Psoas muscle (tissue), 8 donors: Measurements from ENCODE around the gene PSAPL1. TPM values are rescaled to one million over a fixed set of nuclear protein-coding genes. Genes with fewer than 3 reads are reported as not detected.

ENCODE experiments used
- ATAC-seq, 4 donors: fragments of 200-7000 bp; cut with Tn5 transposase; one replicate each; pipeline ENCODE4 v1.9.1; 2020; ENCODE audit warnings: moderate library complexity in 3 of 4, mild to moderate bottlenecking in 2 of 4
- DNase-seq, 2 donors: peaks; one replicate each; pipeline ENCODE4 v3.0.0-alpha.2; 2020
- H3K27ac ChIP-seq: fragments of 200-600 bp; one replicate; pipeline ENCODE4 v1.8.0; 2022
- H3K27me3 ChIP-seq, 3 donors: fragments of 200-600 bp in 1 of 3; one replicate each; pipeline versions ENCODE4 v1.6.1 to v1.8.0; 2013 to 2022; ENCODE audit warnings: low read length in 2 of 3, mild to moderate bottlenecking in 2 of 3, moderate library complexity in 1 of 3; ENCODE audit not compliant: insufficient read depth in 3 of 3
- H3K36me3 ChIP-seq, 2 donors: fragments of 200-600 bp in 1 of 2; one replicate each; pipeline versions ENCODE4 v1.6.1 to v1.8.0; 2013 to 2022; ENCODE audit warnings: low read depth in 1 of 2, mild to moderate bottlenecking in 1 of 2, moderate library complexity in 1 of 2; ENCODE audit not compliant: insufficient read depth in 1 of 2
- H3K4me1 ChIP-seq: fragments of 200-600 bp; one replicate; pipeline ENCODE4 v1.8.0; 2022
- H3K4me3 ChIP-seq: fragments of 200-600 bp; one replicate; pipeline ENCODE4 v1.8.0; 2022; ENCODE audit warnings: mild to moderate bottlenecking
- H3K9me3 ChIP-seq: fragments of 200-600 bp; one replicate; pipeline ENCODE4 v1.8.0; 2022
- WGBS, 3 donors: extraction: QIAGEN DNeasy Blood & Tissue Kit; methylation state at CpG; one replicate each; pipeline versions ENCODE4 v1.1.6 to v1.1.7; 2013; 5-methylcytosine and 5-hydroxymethylcytosine counted together
- intact Hi-C, 2 donors: fragments of 100-400 bp; cut with DNase I; formaldehyde crosslinking; loops; one replicate each; pipeline versions ENCODE4 v1.11.0 to v1.14.2; 2022
- polyA plus RNA-seq, 3 donors: library from polyadenylated mRNA; stranded (reverse); fragments of 200-250 nt; gene quantifications; one replicate each; pipeline ENCODE4 v1.2.3, GENCODE V29; 2013
- total RNA-seq, 4 donors: library from RNA; stranded (reverse); fragmentation: NEBNext Ultra II Directional in 2 of 4; extraction: Animal tissue kit (Norgen Biotek cat#: 25700) in 2 of 4; gene quantifications; one replicate each; pipeline versions ENCODE4 v1.2.1 to v1.2.4, GENCODE V29; 2021 to 2023
- TF ChIP-seq, protein P1 (sequence below): fragments of 200-600 bp; IDR thresholded peaks from one replicate; pipeline ENCODE4 v1.8.0; 2022; ENCODE audit warnings: antibody characterized with exemption
- donor health status: healthy with polysubstance abuse.
- donor health status: DM: no; HTN: no; CAD: no; lungs with moderate emphysema.
- donor health status: Bipolar disorder and iron deficiency.
- donor health status: healthy.
- donor health status: DM: yes; HTN: yes; CAD: no.
- donor health status: DM: no; HTN: no; CAD: no.
- donor health status: DM: no; HTN: no; CAD: no.
- donor health status: DM: yes; HTN: yes; CAD: no.

The PSAPL1 gene
- total and polyA plus RNA-seq, 7 donors: not detected

DNA sequence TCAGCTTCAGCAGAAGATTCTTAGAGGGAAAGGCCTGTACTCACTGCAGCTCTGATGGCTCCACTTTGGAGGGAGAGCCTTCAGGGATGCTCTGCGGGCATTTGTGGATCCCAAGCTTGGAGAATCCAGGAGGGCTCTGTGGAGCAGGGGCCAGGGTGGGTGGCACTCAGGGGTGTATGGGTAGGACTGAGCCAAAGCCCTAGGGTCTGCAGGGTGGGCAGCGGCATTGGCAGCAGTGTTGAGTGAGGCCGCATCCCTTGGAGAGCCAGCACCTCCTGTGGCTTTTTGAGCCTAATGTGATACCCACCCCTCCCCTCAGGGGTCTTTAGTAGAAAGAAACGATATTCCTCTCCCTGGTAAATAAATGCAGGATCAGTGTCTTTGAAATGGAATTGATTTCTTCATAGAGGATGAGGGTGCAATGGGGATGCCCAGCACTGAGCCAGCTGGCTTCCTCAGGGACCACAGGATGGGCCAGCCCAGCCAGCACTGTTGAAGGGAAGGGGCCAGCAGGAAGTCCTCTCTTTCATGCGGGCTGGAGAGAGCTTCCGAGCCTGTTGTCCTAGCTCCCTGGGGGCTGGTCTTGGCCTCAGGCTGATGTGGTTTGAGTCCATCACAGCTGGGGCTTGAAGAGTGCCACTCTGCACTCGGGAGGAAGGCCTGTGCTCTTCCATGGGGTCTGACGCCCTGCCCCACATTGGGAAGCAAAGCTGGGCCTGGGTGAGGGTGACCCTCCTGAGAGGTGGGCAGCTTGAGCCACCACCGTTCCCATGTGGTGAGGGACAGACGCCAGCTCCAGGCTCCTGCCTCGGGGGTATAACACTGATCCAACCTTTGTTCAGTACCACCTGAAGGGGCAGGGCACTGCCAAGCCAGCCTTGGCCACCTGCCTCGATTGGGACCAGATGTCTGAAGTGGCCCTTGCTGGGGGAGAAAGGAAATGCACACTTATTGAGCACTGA is 49.5 kb downstream of the PSAPL1 start:
- Histone ChIP-seq H3K36me3 (no peaks in the 10 kb centered on the region), H3K4me1 (no peaks in the 10 kb centered on the region), H3K27me3 (peaks cover 0 to 6% (median 0%) of the 10 kb centered on the region in 3 donors), H3K9me3 (no peaks in the 10 kb centered on the region), H3K27ac (no peak overlapping the region), H3K4me3 (no peak overlapping the region)
- WGBS, 3 donors: 56 to 58% (median 58%) methylated on average over 12 of the region's 12 CpGs
- TF ChIP-seq, protein P1, sequence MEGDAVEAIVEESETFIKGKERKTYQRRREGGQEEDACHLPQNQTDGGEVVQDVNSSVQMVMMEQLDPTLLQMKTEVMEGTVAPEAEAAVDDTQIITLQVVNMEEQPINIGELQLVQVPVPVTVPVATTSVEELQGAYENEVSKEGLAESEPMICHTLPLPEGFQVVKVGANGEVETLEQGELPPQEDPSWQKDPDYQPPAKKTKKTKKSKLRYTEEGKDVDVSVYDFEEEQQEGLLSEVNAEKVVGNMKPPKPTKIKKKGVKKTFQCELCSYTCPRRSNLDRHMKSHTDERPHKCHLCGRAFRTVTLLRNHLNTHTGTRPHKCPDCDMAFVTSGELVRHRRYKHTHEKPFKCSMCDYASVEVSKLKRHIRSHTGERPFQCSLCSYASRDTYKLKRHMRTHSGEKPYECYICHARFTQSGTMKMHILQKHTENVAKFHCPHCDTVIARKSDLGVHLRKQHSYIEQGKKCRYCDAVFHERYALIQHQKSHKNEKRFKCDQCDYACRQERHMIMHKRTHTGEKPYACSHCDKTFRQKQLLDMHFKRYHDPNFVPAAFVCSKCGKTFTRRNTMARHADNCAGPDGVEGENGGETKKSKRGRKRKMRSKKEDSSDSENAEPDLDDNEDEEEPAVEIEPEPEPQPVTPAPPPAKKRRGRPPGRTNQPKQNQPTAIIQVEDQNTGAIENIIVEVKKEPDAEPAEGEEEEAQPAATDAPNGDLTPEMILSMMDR: no peak
- ATAC-seq: no peak
- intact Hi-C loops: no loop called here
- DNase-seq: no peak

DNA sequence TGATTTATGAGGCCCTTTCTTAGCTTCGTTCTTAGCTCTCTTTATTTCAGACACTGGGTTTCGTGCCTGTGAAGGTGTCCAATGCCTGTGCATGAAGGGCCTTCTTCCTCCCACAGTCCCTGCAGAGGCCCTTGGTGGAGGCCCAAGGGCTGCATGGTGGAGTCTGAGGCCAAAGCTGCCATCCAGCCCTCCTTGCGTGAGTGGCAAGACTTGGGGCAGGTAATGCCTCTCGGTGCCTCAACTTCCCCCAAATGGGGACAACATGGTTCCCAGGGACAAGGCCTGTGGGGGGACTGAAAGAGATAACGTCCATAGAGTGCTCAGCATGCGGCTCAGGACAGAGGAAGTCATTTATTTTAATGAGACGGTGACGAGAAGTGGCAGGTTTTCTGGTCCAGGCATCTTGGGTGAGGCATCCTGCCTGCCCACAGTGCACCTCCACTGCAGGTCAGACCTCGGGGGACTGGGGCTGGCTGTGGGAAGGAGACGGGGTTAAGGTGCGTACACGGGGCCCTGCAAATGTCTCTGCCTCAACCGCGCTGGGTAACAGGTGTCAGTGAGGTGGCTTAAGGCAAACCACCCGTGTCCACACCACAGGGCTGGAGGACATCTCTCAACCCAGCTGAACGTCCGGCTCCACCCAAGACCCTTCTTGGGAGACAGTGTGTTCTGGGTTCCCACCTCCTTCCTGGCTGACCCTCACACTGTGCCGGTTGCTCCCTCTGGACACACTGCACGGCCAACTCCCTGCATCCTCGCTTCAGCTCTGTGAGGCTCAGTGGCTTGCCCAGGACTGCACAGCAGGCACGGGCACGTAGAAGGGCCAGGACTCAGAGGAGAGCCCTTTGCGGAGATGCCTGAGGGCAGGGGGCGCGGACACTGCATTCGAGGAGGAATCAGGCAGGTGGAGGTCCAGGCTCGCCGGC is 50.5 kb downstream of the PSAPL1 start:
- peaks cover 0 to 3% (median 0%) of the 10 kb centered on the region in 3 donors for H3K27me3 ChIP-seq
- intact Hi-C loops: no loop called here
- no peak overlapping the region for H3K27ac ChIP-seq
- H3K9me3 ChIP-seq: no peaks in the 10 kb centered on the region
- 85 to 86% (median 85%) methylated on average over 28 of the region's 28 CpGs for WGBS, 3 donors
- ATAC-seq (no peak), DNase-seq (no peak)
- no peak overlapping the region for H3K4me3 ChIP-seq
- H3K36me3 ChIP-seq: no peaks in the 10 kb centered on the region
- no peaks in the 10 kb centered on the region for H3K4me1 ChIP-seq
- TF ChIP-seq, protein P1: no peak

DNA sequence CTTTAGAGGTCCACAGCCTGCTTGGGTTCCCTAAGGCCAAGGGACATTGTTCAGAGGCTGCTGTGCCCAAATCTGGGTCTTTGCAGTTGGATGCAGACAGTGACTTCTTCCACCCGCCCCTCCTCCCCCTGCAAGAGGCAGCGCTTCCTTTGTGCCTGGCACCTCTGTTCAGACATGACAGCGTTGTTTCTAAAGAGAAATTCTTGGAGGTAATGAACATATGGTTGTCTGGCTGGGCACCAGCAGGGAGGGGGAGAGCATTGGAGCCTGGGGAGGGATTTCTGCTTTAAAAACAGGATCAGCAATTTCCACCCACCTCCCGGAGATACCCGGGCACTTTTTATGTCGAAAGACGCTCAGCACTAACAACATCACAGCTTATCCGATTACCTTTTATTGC is 51.5 kb downstream of the PSAPL1 start:
- ATAC-seq: no peak
- WGBS, 3 donors: 66 to 74% (median 72%) methylated on average over 8 of the region's 8 CpGs

DNA sequence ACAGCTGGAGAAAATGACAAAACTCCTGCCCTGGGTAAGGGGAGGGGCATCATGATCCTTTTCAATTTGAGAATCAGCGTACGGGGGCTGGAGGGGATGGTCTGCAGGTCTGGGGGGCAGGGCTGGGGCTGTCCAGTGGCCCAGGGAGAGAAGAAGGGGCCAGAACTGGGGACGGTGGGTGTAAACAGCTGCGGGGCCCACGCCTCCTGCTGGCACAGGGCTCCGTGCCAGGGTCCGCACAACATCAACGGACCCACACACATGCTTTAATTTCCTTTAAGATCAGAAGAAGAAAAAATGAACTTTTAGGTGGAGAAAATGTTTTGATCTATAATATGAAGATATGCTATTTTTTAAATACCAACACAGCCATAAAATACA is 52.1 kb downstream of the PSAPL1 start:
- no peak for ATAC-seq

More for the DNA sequence above, 51.5 kb downstream of the PSAPL1 start:
- no peaks in the 10 kb centered on the region for H3K36me3 ChIP-seq
- no peak for DNase-seq
- no peaks in the 10 kb centered on the region for H3K9me3 ChIP-seq
- H3K27ac ChIP-seq: no peak overlapping the region
- peaks cover 0 to 5% (median under 1%) of the 10 kb centered on the region in 3 donors for H3K27me3 ChIP-seq
- no peaks in the 10 kb centered on the region for H3K4me1 ChIP-seq
- no peak overlapping the region for H3K4me3 ChIP-seq
- TF ChIP-seq, protein P1: no peak
- intact Hi-C loops: no loop called here

More for the DNA sequence above, 52.1 kb downstream of the PSAPL1 start:
- TF ChIP-seq, protein P1: no peak
- 58 to 65% (median 61%) methylated on average over 7 to 8 of the region's 8 CpGs for WGBS, 3 donors
- Histone ChIP-seq H3K27ac (no peak overlapping the region), H3K27me3 (peaks cover 0 to 7% (median 5%) of the 10 kb centered on the region in 3 donors), H3K4me1 (no peaks in the 10 kb centered on the region), H3K9me3 (no peaks in the 10 kb centered on the region), H3K36me3 (no peaks in the 10 kb centered on the region), H3K4me3 (no peak overlapping the region)
- intact Hi-C loops: no loop called here
- DNase-seq: no peak
